ENCODE data around the gene CDKN3.

GRCh38 chr14:54347044-54347443, 49.8 kb upstream of the CDKN3 start:
- no peak for TF ChIP-seq CTCF (IDR thresholded peaks at IDR 0.05; ENCODE audit: borderline replicate concordance, extremely low read depth, low read length, poor library complexity, severe bottlenecking)
- no peak for TF ChIP-seq EZH2 (IDR thresholded peaks at IDR 0.05; ENCODE audit: borderline replicate concordance, low read depth, low read length, severe bottlenecking)

Measured in DND-41 (cell line).